Left lung (tissue), 10 donors: ENCODE data around the gene PCNX1. TPM values are rescaled to one million over a fixed set of nuclear protein-coding genes. Genes with fewer than 3 reads are reported as not detected.
A peak's percentile ranks its signal among the peaks of the same experiment; 100 is the strongest.
"Not testable (repeated sequence)": the region's sequence is repeated elsewhere in the genome, so short reads cannot be mapped to it uniquely, and the experiment has no call there.

Source experiments
- ATAC-seq: fragments of 200-7000 bp; cut with Tn5 transposase; one replicate; pipeline ENCODE4 v1.9.1; 2020; ENCODE audit warnings: moderate library complexity
- DNase-seq, 4 donors: peaks; one replicate each; pipeline ENCODE4 v3.0.0-alpha.2; 2013 to 2020
- H3K27ac ChIP-seq, 2 donors: fragments of 200-600 bp; sonication (generic) in 1 of 2; one replicate each; pipeline versions ENCODE4 v1.5.0 to v1.8.0; 2020 to 2021
- H3K27me3 ChIP-seq, 2 donors: fragments of 200-600 bp; sonication (generic) in 1 of 2; one replicate each; pipeline versions ENCODE4 v1.5.0 to v1.8.0; 2020 to 2021
- H3K36me3 ChIP-seq, 2 donors: fragments of 200-600 bp; sonication (generic) in 1 of 2; one replicate each; pipeline versions ENCODE4 v1.5.0 to v1.8.0; 2020 to 2021
- H3K4me1 ChIP-seq, 2 donors: fragments of 200-600 bp; one replicate each; pipeline ENCODE4 v1.8.0; 2021
- H3K4me3 ChIP-seq, 2 donors: fragments of 200-600 bp; sonication (generic) in 1 of 2; one replicate each; pipeline versions ENCODE4 v1.5.0 to v1.8.0; 2020 to 2021; ENCODE audit warnings: mild to moderate bottlenecking in 1 of 2
- H3K9me3 ChIP-seq, 2 donors: fragments of 200-600 bp; sonication (generic) in 1 of 2; one replicate each; pipeline versions ENCODE4 v1.5.0 to v1.8.0; 2020 to 2021
- CTCF ChIP-seq, 2 donors: fragments of 200-600 bp; sonication (generic) in 1 of 2; IDR thresholded peaks; one replicate each; pipeline versions ENCODE4 v1.5.0 to v1.8.0; 2021; ENCODE audit warnings: antibody characterized with exemption in 2 of 2
- intact Hi-C, 2 donors: fragments of 100-400 bp; cut with DNase I; formaldehyde crosslinking; loops; one replicate each; pipeline versions ENCODE4 v1.11.2 to v1.14.2; 2022
- polyA plus RNA-seq, 6 donors: library from polyadenylated mRNA; unstranded; fragments of 120-200 nt; gene quantifications; one replicate each; pipeline ENCODE4 v1.2.1, GENCODE V29; 2013; ENCODE audit not compliant: insufficient read length in 6 of 6
- total RNA-seq, 2 donors: library from RNA; stranded (reverse); fragmentation: NEBNext Ultra II Directional; extraction: Animal tissue kit (Norgen Biotek cat#: 25700); gene quantifications; one replicate each; pipeline ENCODE4 v1.2.1, GENCODE V29; 2021
- donor health status: DM: no; HTN: yes; CAD: no.
- donor health status: DM: no; HTN: no; CAD: no.

Gene PCNX1
- total and polyA plus RNA-seq, 8 donors = 36.9 to 65.8 (median 49.6) TPM

DNA sequence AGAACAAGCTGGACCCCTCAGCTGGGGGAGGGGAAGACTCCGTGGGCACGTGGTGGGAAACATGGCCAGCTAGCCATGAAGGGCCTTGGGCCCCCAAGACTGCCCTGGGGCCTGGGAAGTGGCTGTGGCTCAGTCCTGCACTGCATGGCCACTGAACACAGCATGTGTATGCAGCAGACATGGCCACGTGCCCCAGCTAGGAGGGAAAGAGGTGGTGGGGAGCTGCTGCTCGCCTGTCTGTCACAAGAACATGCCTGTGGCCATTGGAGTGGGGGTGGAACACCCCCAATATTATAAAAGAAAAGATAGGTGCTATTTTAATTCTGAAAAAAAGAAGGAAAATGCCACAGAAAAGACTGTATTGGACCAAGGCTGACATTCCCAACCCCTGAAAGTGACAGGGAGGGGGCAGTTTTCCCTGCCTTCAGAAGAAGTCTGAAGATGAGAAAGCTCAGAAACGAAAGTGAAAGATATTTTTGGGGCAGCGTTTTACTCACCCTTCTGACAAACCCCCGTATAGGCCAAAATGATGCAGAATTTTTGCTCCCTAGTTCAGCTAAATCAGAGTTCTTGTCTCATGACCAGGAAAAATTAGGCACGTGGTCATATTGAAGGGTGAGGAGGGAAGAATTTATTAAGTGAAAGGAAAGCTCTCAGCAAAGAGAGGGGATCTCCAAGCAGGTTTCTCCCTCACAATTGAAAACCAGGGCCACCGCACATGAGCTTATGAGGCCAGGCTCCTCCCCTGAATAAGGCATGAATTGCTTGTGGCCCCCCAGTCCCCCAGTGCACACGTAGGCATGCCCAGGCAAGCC lies 35.2 kb upstream of the PCNX1 start:
- ATAC-seq (no peak), DNase-seq (no peak)
- H3K4me1 ChIP-seq = peaks cover 0 to 2% of the 10 kb centered on the region in 2 donors
- no peak overlapping the region for H3K4me3 ChIP-seq
- H3K27ac ChIP-seq = no peak overlapping the region
- H3K27me3 ChIP-seq = no peaks in the 10 kb centered on the region
- peaks cover 0 to 32% of the 10 kb centered on the region in 2 donors for H3K9me3 ChIP-seq
- no peaks in the 10 kb centered on the region for H3K36me3 ChIP-seq
- TF ChIP-seq CTCF (IDR thresholded peaks at IDR 0.05) = no peak
- intact Hi-C loops = no loop called here

GRCh38 chr14:70872678-70873020 lies 34.6 kb upstream of the PCNX1 start:
- ATAC-seq (no peak), DNase-seq (no peak)
- peaks cover 0 to 2% of the 10 kb centered on the region in 2 donors for H3K4me1 ChIP-seq
- H3K4me3 ChIP-seq = no peak overlapping the region
- no peaks in the 10 kb centered on the region for H3K36me3 ChIP-seq
- intact Hi-C loops = no loop called here
- H3K9me3 ChIP-seq = peaks cover 0 to 27% of the 10 kb centered on the region in 2 donors
- no peak for TF ChIP-seq CTCF (IDR thresholded peaks at IDR 0.05)
- no peaks in the 10 kb centered on the region for H3K27me3 ChIP-seq
- H3K27ac ChIP-seq = no peak overlapping the region

DNA sequence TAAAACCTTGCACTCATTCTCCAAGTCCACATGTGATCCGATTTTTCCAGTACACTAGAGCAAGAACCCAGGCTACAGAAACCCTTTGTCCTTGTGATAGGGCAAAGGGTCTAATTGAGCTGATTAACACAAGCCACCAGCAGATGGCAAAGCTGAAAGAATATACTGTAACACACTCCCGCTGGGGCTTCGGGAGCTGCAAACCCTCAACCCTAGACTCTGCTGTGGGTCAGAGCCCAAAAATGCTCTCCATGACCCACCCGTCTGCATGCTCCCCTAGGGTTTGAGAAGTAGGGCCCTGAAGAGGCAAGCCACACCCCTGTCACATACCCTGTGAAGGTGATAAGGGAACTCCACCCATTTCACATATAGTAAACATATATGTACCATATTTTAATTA lies 33.6 kb upstream of the PCNX1 start:
- peaks cover 0 to 25% of the 10 kb centered on the region in 2 donors for H3K9me3 ChIP-seq
- intact Hi-C loops = no loop called here
- TF ChIP-seq CTCF (IDR thresholded peaks at IDR 0.05) = no peak
- no peak overlapping the region for H3K4me3 ChIP-seq
- no peak for DNase-seq
- no peaks in the 10 kb centered on the region for H3K36me3 ChIP-seq
- no peak overlapping the region for H3K27ac ChIP-seq
- no peak for ATAC-seq
- peaks cover 0 to 2% of the 10 kb centered on the region in 2 donors for H3K4me1 ChIP-seq
- no peaks in the 10 kb centered on the region for H3K27me3 ChIP-seq

- ATAC-seq, H3K4me3 ChIP-seq, H3K27me3 ChIP-seq, DNase-seq, intact Hi-C loops, H3K27ac ChIP-seq, H3K4me1 ChIP-seq, H3K36me3 ChIP-seq: not testable (repeated sequence)
- H3K9me3 ChIP-seq = peaks cover 0 to 12% of the 10 kb centered on the region in 2 donors
These were observed 31.3 kb upstream of the PCNX1 start for GRCh38 chr14:70875811-70876460.

- no peak overlapping the region for H3K27ac ChIP-seq
- no peaks in the 10 kb centered on the region for H3K36me3 ChIP-seq
- no peak for TF ChIP-seq CTCF (IDR thresholded peaks at IDR 0.05)
- ATAC-seq = no peak
- H3K9me3 ChIP-seq = no peaks in the 10 kb centered on the region
- H3K4me3 ChIP-seq = no peak overlapping the region
- H3K4me1 ChIP-seq = peaks cover 0 to 33% of the 10 kb centered on the region in 2 donors
- intact Hi-C loops = no loop called here
- no peaks in the 10 kb centered on the region for H3K27me3 ChIP-seq
- DNase-seq = no peak
These were observed 27.8 kb upstream of the PCNX1 start for GRCh38 chr14:70879448-70879847.

- peaks cover 0 to 47% of the 10 kb centered on the region in 2 donors for H3K4me1 ChIP-seq
- H3K4me3 ChIP-seq, intact Hi-C loops, ATAC-seq, DNase-seq, H3K36me3 ChIP-seq, H3K9me3 ChIP-seq, H3K27me3 ChIP-seq: not testable (repeated sequence)
- H3K27ac ChIP-seq = peak overlapping the region in 1 of 2 donors; percentile 97
These were observed 26.4 kb upstream of the PCNX1 start for GRCh38 chr14:70880888-70881287.
